ENCODE measurements around the gene MAST1.

MAST1 gene

GRCh38 chr19:12867120-12868099 lies 29.1 kb downstream of the MAST1 start:
- Histone ChIP-seq H3K36me3 (ENCODE audit: control insufficient read depth in 1 of 2, insufficient read depth in 2 of 2, low read depth in 1 of 2, low read length in 2 of 2) (no peaks in the 10 kb centered on the region), H3K79me1 (replicated peaks; ENCODE audit: low read length, poor library complexity, severe bottlenecking) (no peaks in the 10 kb centered on the region), H3K14ac (ENCODE audit: low read length in 2 of 2) (no peak overlapping the region), H3K9me3 (ENCODE audit: control insufficient read depth, low read length) (no peaks in the 10 kb centered on the region), H4K8ac (ENCODE audit: low read length) (peak overlapping the region; percentile 33), H2AFZ (ENCODE audit: low read depth, low read length) (peak overlapping the region; percentile 96), H2BK5ac (ENCODE audit: low read depth, low read length, poor library complexity, severe bottlenecking) (no peak overlapping the region), H4K91ac (ENCODE audit: low read length) (peak overlapping the region; percentile 4), H2AK5ac (ENCODE audit: low read length, severe bottlenecking) (no peak overlapping the region), H3K23ac (ENCODE audit: low read length in 2 of 2) (no peak overlapping the region), H2BK12ac (ENCODE audit: low read length in 2 of 2) (no peak overlapping the region), H3K27me3 (ENCODE audit: control insufficient read depth in 1 of 2, insufficient read depth in 1 of 2, low read length in 2 of 2) (peaks cover 4 to 8% of the 10 kb centered on the region in 2 experiments), H3K4me2 (ENCODE audit: low read length, poor library complexity, severe bottlenecking) (peak overlapping the region; percentile 26), H2BK15ac (ENCODE audit: low read depth, poor library complexity, severe bottlenecking) (no peak overlapping the region), H3K9ac (ENCODE audit: low read length) (peak overlapping the region; percentile 26), H3K27ac (ENCODE audit: low read length, poor library complexity, severe bottlenecking) (no peak overlapping the region), H3K4ac (ENCODE audit: low read depth in 1 of 2, low read length in 2 of 2) (no peak overlapping the region), H3K4me3 (ENCODE audit: insufficient read depth in 1 of 2, low read depth in 1 of 2, low read length in 2 of 2) (peak overlapping the region; percentile 31 to 66), H3K4me1 (ENCODE audit: control insufficient read depth, insufficient read depth, low read depth, low read length) (peaks cover 7% of the 10 kb centered on the region), H3K18ac (ENCODE audit: low read depth in 1 of 2, low read length in 2 of 2) (no peak overlapping the region), H2BK120ac (ENCODE audit: low read depth, low read length) (no peak overlapping the region)
- 13% methylated on average over 45 of the region's 51 CpGs for WGBS
- DNase-seq, result peak; percentile 75

DNA sequence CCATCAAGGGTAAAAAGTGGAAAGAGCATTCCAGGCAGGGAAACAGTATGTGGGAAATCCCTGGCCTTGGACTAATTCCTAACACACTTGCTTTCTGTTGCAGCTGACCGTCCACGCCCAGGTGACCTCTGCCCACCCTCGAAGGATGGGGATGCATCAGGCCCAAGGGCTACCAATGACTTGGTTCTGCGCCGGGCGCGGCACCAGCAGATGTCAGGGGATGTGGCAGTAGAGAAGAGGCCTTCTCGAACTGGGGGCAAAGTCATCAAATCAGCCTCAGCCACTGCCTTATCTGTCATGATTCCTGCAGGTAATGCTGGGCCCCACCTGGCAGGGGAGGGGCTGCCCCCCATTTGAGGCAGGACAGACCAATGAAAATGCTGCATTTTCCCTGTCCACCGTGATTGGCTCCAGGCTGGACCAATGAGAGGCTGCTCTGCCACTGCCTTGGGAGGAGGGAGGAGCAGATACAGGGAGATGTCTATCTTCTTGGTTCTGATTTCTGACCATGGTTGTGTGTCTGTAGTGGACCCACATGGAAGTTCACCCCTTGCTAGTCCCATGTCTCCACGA lies 30.3 kb downstream of the MAST1 start:
- H2BK15ac ChIP-seq (ENCODE audit: low read depth, poor library complexity, severe bottlenecking), result no peak overlapping the region
- no peak overlapping the region for H3K9ac ChIP-seq (ENCODE audit: low read length)
- H3K27ac ChIP-seq (ENCODE audit: low read length, poor library complexity, severe bottlenecking), result no peak overlapping the region
- H3K27me3 ChIP-seq (ENCODE audit: control insufficient read depth in 1 of 2, insufficient read depth in 1 of 2, low read length in 2 of 2), result peaks cover 4 to 6% of the 10 kb centered on the region in 2 experiments
- no peak overlapping the region for H4K8ac ChIP-seq (ENCODE audit: low read length)
- no peak overlapping the region for H2AK5ac ChIP-seq (ENCODE audit: low read length, severe bottlenecking)
- H3K4me2 ChIP-seq (ENCODE audit: low read length, poor library complexity, severe bottlenecking), result no peak overlapping the region
- H2BK120ac ChIP-seq (ENCODE audit: low read depth, low read length), result no peak overlapping the region
- H3K9me3 ChIP-seq (ENCODE audit: control insufficient read depth, low read length), result no peaks in the 10 kb centered on the region
- no peak overlapping the region for H3K14ac ChIP-seq (ENCODE audit: low read length in 2 of 2)
- H3K4me1 ChIP-seq (ENCODE audit: control insufficient read depth, insufficient read depth, low read depth, low read length), result peaks cover 10% of the 10 kb centered on the region
- no peak overlapping the region for H3K23ac ChIP-seq (ENCODE audit: low read length in 2 of 2)
- H2BK5ac ChIP-seq (ENCODE audit: low read depth, low read length, poor library complexity, severe bottlenecking), result no peak overlapping the region
- H4K91ac ChIP-seq (ENCODE audit: low read length), result no peak overlapping the region
- no peaks in the 10 kb centered on the region for H3K79me1 ChIP-seq (replicated peaks; ENCODE audit: low read length, poor library complexity, severe bottlenecking)
- no peak overlapping the region for H3K18ac ChIP-seq (ENCODE audit: low read depth in 1 of 2, low read length in 2 of 2)
- DNase-seq, result no peak
- no peak overlapping the region for H3K4me3 ChIP-seq (ENCODE audit: insufficient read depth in 1 of 2, low read depth in 1 of 2, low read length in 2 of 2)
- WGBS, result 94% methylated on average over 10 of the region's 10 CpGs
- no peak overlapping the region for H2AFZ ChIP-seq (ENCODE audit: low read depth, low read length)
- no peak overlapping the region for H3K4ac ChIP-seq (ENCODE audit: low read depth in 1 of 2, low read length in 2 of 2)
- peaks cover 0 to 7% of the 10 kb centered on the region in 2 experiments for H3K36me3 ChIP-seq (ENCODE audit: control insufficient read depth in 1 of 2, insufficient read depth in 2 of 2, low read depth in 1 of 2, low read length in 2 of 2)
- H2BK12ac ChIP-seq (ENCODE audit: low read length in 2 of 2), result no peak overlapping the region

DNA sequence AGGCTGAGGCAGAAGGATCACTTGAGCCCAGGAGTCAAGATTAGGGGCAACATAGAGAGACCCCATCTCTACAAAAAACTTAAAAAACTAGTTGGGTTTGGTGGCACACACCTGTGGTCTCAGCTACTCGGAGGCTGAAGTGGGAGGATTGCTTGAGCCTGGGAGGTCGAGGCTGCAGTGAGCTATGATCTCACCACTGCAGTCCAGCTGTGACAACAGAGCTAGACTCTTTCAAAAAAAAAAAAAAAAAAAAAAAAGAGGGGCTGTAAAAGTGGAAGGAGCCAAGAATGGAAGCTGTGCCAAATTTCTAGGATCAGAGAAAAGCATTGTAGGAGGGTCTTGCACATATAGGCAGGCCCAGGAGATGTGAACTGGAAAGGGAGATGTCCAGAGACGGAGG lies 33.4 kb downstream of the MAST1 start:
- Histone ChIP-seq H3K36me3 (ENCODE audit: control insufficient read depth in 1 of 2, insufficient read depth in 2 of 2, low read depth in 1 of 2, low read length in 2 of 2) (peaks cover 6 to 18% of the 10 kb centered on the region in 2 experiments), H3K79me1 (replicated peaks; ENCODE audit: low read length, poor library complexity, severe bottlenecking) (no peaks in the 10 kb centered on the region), H2BK12ac (ENCODE audit: low read length in 2 of 2) (no peak overlapping the region), H2BK120ac (ENCODE audit: low read depth, low read length) (no peak overlapping the region), H3K23ac (ENCODE audit: low read length in 2 of 2) (no peak overlapping the region), H3K27me3 (ENCODE audit: control insufficient read depth in 1 of 2, insufficient read depth in 1 of 2, low read length in 2 of 2) (peaks cover 4 to 7% of the 10 kb centered on the region in 2 experiments), H3K14ac (ENCODE audit: low read length in 2 of 2) (no peak overlapping the region), H2AK5ac (ENCODE audit: low read length, severe bottlenecking) (no peak overlapping the region), H3K9ac (ENCODE audit: low read length) (no peak overlapping the region), H3K4me1 (ENCODE audit: control insufficient read depth, insufficient read depth, low read depth, low read length) (peaks cover 10% of the 10 kb centered on the region), H2AFZ (ENCODE audit: low read depth, low read length) (no peak overlapping the region), H4K8ac (ENCODE audit: low read length) (no peak overlapping the region), H3K4ac (ENCODE audit: low read depth in 1 of 2, low read length in 2 of 2) (no peak overlapping the region), H2BK15ac (ENCODE audit: low read depth, poor library complexity, severe bottlenecking) (no peak overlapping the region), H3K18ac (ENCODE audit: low read depth in 1 of 2, low read length in 2 of 2) (no peak overlapping the region), H3K4me2 (ENCODE audit: low read length, poor library complexity, severe bottlenecking) (no peak overlapping the region), H3K27ac (ENCODE audit: low read length, poor library complexity, severe bottlenecking) (no peak overlapping the region), H2BK5ac (ENCODE audit: low read depth, low read length, poor library complexity, severe bottlenecking) (no peak overlapping the region), H4K91ac (ENCODE audit: low read length) (no peak overlapping the region), H3K9me3 (ENCODE audit: control insufficient read depth, low read length) (no peaks in the 10 kb centered on the region), H3K4me3 (ENCODE audit: insufficient read depth in 1 of 2, low read depth in 1 of 2, low read length in 2 of 2) (no peak overlapping the region)
- 53% methylated on average over 2 of the region's 3 CpGs for WGBS
- DNase-seq, result no peak

GRCh38 chr19:12872255-12872654 lies 33.9 kb downstream of the MAST1 start:
- Histone ChIP-seq H2AFZ (ENCODE audit: low read depth, low read length) (no peak overlapping the region), H3K36me3 (ENCODE audit: control insufficient read depth in 1 of 2, insufficient read depth in 2 of 2, low read depth in 1 of 2, low read length in 2 of 2) (peaks cover 6 to 18% of the 10 kb centered on the region in 2 experiments)
- WGBS, result 81% methylated on average over 4 of the region's 5 CpGs

More at GRCh38 chr19:12872255-12872654, 33.9 kb downstream of the MAST1 start:
- H3K23ac ChIP-seq (ENCODE audit: low read length in 2 of 2), result no peak overlapping the region
- H3K4ac ChIP-seq (ENCODE audit: low read depth in 1 of 2, low read length in 2 of 2), result no peak overlapping the region
- H3K9me3 ChIP-seq (ENCODE audit: control insufficient read depth, low read length), result no peaks in the 10 kb centered on the region
- no peak overlapping the region for H2BK120ac ChIP-seq (ENCODE audit: low read depth, low read length)
- DNase-seq, result no peak
- no peak overlapping the region for H2BK12ac ChIP-seq (ENCODE audit: low read length in 2 of 2)
- no peak overlapping the region for H3K18ac ChIP-seq (ENCODE audit: low read depth in 1 of 2, low read length in 2 of 2)
- H2AK5ac ChIP-seq (ENCODE audit: low read length, severe bottlenecking), result no peak overlapping the region
- H4K8ac ChIP-seq (ENCODE audit: low read length), result no peak overlapping the region
- H4K91ac ChIP-seq (ENCODE audit: low read length), result no peak overlapping the region
- H3K9ac ChIP-seq (ENCODE audit: low read length), result no peak overlapping the region
- peaks cover 9% of the 10 kb centered on the region for H3K4me1 ChIP-seq (ENCODE audit: control insufficient read depth, insufficient read depth, low read depth, low read length)
- H3K4me3 ChIP-seq (ENCODE audit: insufficient read depth in 1 of 2, low read depth in 1 of 2, low read length in 2 of 2), result no peak overlapping the region
- no peak overlapping the region for H3K4me2 ChIP-seq (ENCODE audit: low read length, poor library complexity, severe bottlenecking)
- no peak overlapping the region for H3K27ac ChIP-seq (ENCODE audit: low read length, poor library complexity, severe bottlenecking)
- no peak overlapping the region for H2BK15ac ChIP-seq (ENCODE audit: low read depth, poor library complexity, severe bottlenecking)
- no peak overlapping the region for H3K14ac ChIP-seq (ENCODE audit: low read length in 2 of 2)
- no peak overlapping the region for H2BK5ac ChIP-seq (ENCODE audit: low read depth, low read length, poor library complexity, severe bottlenecking)
- H3K27me3 ChIP-seq (ENCODE audit: control insufficient read depth in 1 of 2, insufficient read depth in 1 of 2, low read length in 2 of 2), result peaks cover under 1 to 7% of the 10 kb centered on the region in 2 experiments
- H3K79me1 ChIP-seq (replicated peaks; ENCODE audit: low read length, poor library complexity, severe bottlenecking), result no peaks in the 10 kb centered on the region
